HG03135 (cell line): ENCODE measurements around the gene TRAPPC2L.

Experiments
- ATAC-seq: cut with Tn5 transposase; IDR thresholded peaks from one replicate; pipeline ENCODE4 v1.9.1; 2021; ENCODE audit warnings: mild to moderate bottlenecking, moderate library complexity; ENCODE audit not compliant: unreplicated experiment

Gene TRAPPC2L

GRCh38 chr16:88856828-88857727 lies at the start of gene TRAPPC2L, which contains the start of gene GALNS:
Gene TRAPPC2L (plus strand): TSS chr16:88857127. CDS start chr16:88857151, 24 bp downstream.
Gene GALNS (minus strand): TSS chr16:88856947. CDS start chr16:88856877, 70 bp downstream.
- ATAC-seq: peak; percentile 79

DNA sequence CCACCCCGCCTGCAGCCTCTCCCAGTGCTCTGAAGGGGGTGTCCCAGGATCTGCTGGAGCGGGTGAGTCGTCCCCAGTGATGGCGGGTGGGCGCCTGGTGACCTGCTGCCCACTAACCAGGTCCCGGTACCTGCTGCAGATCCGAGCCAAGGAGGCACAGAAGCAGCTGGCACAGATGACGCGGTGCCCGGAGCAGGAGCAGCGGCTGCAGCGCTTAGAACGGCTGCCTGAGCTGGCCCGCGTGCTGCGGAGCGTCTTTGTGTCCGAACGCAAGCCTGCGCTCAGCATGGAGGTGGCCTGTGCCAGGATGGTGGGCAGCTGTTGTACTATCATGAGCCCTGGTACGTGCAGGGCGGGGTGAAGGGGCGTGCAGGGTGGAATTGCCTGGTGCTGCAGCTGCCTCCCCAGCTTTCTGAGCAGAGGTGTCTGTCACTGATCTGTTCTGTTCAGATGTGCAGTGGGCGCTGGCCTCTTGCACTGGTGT lies 49.7 kb upstream of the TRAPPC2L start:
- ATAC-seq: no peak

- no peak for ATAC-seq
Measured at GRCh38 chr16:88807626-88808453, 49.1 kb upstream of the TRAPPC2L start.

GRCh38 chr16:88809068-88809675 lies 47.8 kb upstream of the TRAPPC2L start:
- ATAC-seq: no peak

- ATAC-seq: no peak
Measured at GRCh38 chr16:88809676-88810165, 47.2 kb upstream of the TRAPPC2L start.

DNA sequence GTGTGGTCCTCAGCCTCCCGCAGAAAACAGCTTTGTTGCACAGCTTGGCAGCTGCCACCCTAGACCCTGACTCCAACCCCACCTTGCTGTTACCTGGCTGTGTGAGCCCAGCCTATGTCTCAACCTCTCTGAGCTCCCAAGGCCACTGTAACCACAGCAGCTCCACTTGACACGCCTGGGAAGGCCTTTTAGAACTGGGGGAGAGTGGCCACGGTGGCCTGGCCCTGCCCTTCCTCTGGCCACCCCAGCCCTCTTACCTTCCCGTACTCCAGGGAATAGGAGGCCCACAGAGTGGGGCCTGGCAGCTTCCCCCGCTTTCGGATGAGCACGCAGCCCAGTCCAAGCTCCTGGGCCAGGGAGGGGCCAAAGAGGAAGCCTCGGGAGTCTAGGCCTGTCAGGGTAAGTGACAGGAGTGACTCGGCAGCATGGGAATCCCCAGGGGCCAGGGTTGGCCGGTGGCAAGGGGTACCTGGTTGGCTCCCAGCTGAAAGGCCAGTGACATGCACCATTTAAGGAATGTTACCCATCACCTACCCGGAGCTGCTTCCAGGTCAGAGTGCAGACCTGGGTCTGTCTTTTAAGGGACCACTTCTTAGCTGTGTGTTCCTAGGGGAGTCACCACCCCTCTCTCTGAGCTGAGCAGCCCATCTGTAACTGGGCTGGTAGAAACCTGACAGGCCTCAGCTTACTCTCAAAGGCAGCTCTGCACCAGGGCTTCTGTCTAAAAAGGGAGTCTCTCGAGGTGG lies 46.6 kb upstream of the TRAPPC2L start:
- no peak for ATAC-seq

GRCh38 chr16:88810912-88811768 lies 45.8 kb upstream of the TRAPPC2L start:
- ATAC-seq: peak; percentile 47

GRCh38 chr16:88811769-88812512 lies 45.0 kb upstream of the TRAPPC2L start, which contains the start of gene APRT:
Gene APRT (minus strand): TSS chr16:88811928. CDS start chr16:88811899, 29 bp downstream.
- peak; percentile 62 for ATAC-seq

DNA sequence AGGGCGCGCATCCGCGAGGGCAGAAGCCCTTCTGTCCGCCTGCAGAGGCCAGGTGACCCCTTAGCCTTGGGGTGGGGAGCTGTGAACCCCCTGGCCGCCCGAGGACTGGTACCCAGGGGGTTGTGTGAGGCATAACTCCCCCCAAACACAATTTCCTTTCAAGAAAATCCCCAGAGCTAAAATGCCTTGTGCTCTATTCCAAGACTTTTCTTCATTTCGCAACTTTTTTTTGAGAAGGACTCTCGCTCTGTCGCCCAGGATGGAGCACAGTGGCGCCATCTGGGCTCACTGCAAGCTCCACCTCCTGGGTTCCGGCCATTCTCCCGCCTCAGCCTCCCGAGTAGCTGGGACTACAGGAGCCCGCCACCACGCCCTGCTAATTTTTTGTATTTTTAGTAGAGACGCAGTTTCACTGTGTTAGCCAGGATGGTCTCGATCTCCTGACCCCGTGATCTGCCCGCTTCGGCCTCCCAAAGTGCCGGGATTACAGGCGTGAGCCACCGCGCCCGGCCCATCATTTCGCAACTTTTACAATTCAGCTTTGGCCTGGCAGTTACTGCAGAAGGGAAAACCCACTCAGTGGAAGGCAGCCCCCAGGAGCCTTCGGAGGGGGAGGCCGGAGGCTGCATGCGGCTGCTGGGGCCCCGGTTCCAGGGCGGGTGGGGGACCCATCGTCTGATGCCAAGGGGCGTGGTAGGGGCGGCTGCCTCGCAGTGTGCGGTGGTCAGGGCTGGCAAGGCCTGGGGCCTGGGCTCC lies 44.2 kb upstream of the TRAPPC2L start:
- no peak for ATAC-seq

DNA sequence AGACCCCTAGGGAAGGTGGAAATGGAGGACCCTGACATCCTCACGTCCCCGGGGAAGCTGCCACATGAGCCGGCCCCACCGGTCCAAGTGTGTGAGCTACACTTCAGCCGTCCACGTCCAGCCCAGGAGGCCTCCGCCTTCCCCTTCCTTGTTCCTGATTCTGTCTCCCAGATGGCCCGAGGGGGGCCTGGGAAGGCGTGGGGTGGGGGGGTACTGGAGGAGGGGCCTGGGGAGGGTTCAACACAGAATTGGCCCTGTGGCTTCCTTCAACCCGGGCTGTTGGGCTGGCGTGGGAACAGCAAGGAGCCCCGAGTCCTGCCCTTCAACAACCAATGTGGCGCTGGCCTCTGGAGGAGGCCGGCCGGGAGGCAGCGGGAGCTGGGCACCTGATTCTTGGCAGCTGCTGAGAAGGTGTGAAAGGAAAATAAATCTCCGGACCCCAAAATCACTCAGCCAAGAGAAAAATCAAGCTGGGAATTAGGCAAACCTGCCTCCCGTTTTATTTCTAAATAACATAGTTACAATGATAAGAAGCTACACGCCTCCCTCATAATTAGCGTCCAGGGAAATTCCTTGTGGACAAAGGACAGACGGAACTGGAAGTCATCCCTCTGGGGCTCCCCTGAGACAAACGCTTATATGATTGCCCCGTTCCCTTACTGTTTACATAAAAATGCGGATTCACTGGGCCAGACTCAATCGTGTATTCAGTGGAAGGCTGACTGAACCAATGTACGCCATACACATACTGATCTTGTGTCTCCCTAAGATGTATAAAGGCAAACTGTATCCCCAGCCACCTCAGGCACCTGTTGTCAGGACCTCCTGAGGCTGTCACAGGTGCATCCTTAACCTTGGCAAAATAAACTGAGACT lies 43.4 kb upstream of the TRAPPC2L start:
- ATAC-seq: no peak

DNA sequence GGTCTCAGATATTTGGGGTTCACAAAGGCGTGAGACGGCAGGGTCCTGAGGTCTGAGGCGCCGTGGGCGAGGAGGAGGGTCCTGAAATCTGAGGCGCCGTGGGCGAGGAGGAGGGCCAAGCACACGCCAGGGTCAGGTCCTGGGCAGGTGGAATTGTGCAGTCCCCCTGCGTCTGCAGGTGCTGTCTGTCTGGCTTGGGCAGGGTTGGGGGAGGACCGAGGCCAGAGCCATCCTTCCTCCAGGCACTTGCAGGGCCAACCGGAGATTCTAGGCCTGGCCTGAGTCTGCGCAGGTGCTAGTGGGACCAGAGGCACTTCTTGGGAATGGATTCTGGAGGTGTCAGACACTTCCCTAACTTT lies 42.8 kb upstream of the TRAPPC2L start:
- ATAC-seq: no peak

GRCh38 chr16:88815227-88815626 lies 41.7 kb upstream of the TRAPPC2L start:
- no peak for ATAC-seq

- no peak for ATAC-seq
Measured at GRCh38 chr16:88815901-88816589, 40.9 kb upstream of the TRAPPC2L start.

DNA sequence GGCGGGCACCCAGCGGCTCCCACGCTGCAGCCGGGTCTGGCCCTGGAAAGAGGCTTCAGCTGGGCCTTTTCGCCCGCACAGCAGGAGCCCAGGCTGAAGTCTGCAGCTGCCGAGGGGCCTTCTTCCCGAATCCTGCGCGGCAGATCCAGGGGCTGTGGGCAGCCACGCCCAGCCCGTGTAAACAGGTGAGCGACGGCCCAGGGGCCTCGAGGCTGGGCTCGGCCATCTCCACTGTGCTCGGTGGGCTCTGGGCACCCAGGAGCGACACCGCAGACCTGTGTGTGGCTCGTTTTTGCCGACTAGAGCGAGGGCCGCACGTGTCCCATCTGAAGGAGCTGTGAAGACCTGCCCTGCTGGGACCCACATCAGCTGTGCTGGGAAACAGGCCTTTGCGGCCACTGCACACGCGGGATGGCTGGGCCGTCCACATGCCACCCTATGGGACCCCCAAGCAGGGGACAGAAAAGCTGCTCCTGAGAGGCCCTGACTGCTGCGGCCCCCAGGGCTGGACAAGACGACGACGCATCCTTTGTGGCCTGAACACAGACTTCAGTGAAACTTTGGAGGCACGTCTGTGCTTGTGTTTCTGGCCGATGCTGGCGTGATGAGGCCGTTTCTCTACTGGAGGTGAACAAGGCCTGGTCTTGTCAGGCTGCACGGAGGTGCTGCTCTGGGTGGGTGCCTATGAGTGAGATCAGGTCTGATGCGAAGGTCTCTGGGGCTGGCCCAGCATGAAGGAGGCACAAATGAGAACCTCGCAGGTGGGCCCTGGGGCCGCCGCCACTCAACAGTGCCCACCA lies 40.0 kb upstream of the TRAPPC2L start:
- no peak for ATAC-seq

DNA sequence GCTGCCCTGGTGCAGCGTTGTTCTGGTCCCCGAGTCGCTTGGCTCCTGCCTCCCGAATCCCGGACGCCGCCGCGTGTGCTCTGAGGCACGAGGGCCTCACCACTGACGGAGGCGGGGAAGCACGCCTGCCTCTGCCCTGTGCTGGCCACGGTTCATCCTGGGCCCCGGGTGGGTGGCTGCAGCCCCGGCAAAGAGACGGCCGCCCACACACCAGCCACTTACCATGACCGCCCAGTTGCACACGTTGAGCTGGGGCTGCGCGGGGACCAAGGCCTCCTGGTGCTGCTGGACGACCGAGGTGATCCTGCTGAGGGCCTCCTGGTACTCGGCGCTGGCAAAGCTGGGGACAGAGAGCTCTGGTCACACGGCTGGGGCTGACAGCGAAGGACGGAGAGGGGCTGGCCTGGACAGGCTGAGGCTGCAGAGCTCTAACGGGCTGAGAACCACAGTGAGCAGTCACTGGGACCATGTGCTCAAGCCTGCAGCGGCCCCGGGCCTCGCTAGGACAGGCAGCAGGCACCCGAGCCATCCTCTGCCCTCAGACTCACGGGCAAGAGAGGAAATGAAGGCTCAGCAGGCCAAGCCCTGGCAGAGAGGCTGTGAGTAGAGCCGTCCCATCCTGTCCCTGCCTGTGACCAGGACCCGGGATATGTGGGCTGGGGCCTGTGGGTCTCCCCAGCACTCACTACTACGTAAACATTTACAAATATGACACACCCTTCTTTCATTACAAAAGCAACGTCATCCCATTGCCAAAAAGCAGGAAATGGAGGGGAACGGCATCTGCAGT lies 38.9 kb upstream of the TRAPPC2L start:
- ATAC-seq: no peak
